Endometrial microvascular endothelial cells (primary cell): ENCODE measurements around the gene GRIN2B. TPM values are rescaled to one million over a fixed set of nuclear protein-coding genes. Genes with fewer than 3 reads are reported as not detected.

Experiments used
- in situ Hi-C: cut with HindIII; loops from 2 replicates; pipeline ENCODE4 v1.10.0; 2017; ENCODE audit warnings: low sequenced_read_pairs, low pct_unique_long_range_greater_than_20kb; ENCODE audit errors: inconsistent ontology term
- total RNA-seq: library from RNA; depleted of rRNA; stranded (reverse); fragments of >200 nt; gene quantifications from one replicate; pipeline ENCODE4 v1.2.3, GENCODE V29; 2015; ENCODE audit errors: inconsistent ontology term

GRIN2B gene
- total RNA-seq, 1 donor from 2014 or later = not detected

DNA sequence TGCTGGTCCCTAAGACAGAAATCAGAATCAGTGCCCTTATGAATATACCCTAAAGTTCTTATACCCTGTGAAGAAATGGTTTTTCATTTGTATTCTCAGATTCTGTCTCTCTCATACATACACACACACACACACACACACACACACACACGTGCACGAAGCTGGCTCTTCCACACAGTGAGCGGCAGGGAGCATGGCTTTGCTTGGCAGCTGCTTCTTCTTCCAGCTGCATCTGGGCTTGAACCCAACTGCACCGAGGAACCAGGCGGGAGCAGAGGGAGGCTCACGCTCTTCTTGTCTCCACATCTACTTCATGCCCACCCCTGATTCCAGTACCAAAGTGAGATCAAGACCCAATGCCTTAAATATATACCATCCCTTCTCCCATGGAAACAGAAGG lies 19.4 kb downstream of the GRIN2B start:
- in situ Hi-C loops = no loop called here

DNA sequence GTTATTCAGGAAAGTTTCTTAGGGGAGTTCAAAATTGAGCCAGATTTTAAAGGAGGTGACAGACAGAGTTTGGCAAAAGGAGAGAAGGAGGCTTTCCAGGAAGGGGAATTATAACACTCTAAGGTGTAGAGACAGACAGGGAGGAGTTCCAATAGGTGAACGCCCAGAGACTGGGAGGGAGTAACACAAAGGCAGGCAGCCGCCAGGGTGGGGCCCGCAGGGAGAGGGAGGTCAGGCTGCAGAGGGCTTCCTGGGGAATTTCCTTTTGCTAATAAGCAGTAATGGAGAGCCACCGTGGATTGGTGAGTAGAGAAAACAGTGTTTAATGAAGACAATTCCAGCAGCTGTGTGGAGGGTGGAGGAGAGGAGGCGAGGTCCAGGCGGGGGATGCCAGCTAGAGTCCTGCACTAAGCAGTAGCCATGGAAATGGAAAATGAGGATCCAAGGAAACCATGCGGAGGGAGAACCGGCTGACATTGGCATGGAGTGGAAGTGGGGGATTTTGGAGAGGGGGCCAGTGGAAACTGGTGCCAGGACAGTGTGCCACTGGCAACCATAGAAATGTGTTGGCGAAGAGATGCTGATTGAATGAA lies 22.2 kb downstream of the GRIN2B start:
- in situ Hi-C loops = no loop called here

DNA sequence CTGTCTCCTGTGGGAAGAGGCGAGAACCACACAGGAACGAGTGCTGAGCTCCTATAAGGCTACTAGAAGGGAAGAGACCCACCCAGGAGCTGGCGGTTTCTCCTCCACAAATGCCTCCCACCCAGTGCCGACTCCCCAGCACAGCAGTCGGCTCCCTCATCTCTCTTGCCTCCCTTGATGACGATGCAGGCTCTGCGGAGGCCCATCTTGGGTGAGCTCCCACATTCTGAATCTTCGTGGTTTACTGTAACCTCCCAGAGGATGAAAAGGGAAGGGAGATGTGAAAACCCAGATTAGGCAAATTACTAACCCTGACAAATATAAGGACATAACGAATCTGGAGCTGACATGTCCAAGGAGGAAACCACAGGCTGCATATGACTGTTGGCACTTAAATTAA lies 23.8 kb downstream of the GRIN2B start:
- in situ Hi-C loops = no loop called here

DNA sequence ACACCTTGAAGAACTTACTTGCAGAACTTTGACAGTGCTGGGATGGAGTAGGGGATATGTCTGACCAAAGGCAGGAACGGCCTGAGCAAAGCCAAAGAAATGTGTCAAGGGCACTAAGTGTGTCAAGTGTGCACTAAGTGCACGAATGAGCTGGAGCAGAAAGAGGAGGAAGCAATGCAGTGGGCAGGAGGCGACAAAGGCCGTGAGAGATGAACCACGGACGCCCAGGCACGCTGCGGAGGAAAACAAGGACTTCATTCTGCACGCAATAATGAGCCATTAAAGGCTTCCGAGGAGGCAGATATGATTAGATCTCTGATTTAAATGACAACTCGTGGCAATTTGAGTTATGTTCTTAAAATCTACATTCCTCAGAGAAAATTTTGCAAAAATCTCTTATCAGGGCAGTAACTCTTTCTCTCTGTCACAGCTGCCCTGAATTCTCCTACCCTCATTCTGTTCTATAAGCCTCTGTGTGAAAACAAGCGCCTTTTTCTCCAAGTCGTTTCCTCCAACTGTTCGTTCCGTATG lies 25.3 kb downstream of the GRIN2B start:
- in situ Hi-C loops = no loop called here

DNA sequence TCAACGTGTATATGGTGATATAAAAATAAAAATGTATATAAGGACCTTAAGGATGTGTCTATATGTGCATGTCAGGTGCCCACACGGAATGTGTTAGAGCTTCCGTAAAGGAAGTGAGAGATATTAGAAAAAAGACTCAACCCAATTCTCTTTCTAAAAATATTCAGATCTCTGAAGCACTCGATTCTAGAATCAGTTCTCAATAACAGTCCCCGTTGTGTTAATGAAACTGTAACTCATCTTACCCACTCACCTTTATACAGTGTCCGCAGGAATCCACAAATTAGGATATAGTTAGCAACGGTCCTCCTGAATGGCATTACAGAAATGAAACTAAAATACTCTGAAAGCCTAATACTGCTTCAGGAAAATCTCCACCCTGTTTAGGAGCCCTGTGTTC lies 29.3 kb downstream of the GRIN2B start:
- in situ Hi-C loops = no loop called here

DNA sequence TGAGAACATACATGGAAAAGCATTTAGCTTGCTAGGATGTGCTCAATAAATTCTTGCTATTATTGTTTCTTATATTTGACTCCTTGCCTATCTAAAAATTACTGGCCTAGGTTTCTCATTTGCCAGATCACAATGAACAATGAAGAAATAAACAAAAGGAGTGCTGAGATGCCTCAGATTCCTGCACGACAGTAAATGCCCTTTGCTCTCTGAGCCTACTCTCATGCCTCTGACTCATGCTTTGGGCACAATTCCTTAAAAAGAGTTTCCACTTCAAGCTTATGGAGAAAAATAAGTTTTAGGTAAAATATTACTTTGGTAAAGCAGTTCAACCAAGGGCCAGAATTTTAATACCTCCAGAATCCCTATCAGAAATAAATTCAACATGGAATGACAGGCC lies 30.9 kb downstream of the GRIN2B start:
- in situ Hi-C loops = no loop called here

DNA sequence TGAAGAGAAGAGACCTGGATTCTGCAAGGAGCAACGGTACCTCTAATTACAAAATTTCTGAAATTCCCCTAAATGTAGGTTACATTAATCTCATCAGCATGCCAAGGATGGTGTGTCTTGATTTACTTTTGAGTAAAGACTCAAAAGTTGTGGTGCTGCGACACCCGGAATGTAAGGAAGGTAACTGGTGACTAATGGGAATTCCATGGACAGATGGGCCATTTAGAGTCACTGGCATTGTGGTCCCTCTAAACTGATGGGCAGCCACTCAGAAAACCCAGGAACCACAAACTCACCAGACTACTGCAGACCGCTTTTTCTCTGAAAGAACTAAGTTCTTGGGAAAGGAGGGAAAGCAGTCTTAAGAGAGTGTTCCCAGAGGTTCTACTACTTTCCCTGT lies 32.8 kb downstream of the GRIN2B start:
- in situ Hi-C loops = no loop called here

GRCh38 chr12:13947276-13947946 lies 34.0 kb downstream of the GRIN2B start:
- in situ Hi-C loops = no loop called here

DNA sequence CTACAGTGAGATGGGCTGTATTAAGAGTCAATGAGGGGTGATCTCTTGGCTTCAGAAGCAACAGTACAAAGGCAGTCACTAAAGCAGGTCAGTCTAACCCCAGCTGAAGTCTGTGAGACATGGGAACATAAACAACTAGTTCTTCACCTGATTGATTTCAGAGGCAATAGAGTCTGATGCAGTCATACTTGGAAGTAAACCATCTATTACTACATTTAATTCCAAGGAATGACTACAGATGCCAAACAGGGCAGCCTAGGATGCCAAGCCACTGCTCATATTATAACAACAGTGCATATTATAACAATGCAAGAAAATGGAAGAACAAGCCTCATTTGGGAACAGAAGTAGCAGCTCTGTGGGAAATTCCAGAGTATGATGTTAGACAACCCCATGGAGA lies 35.8 kb downstream of the GRIN2B start:
- in situ Hi-C loops = no loop called here

GRCh38 chr12:13945236-13945635 lies 36.2 kb downstream of the GRIN2B start:
- in situ Hi-C loops = no loop called here

GRCh38 chr12:13942826-13943225 lies 38.6 kb downstream of the GRIN2B start:
- in situ Hi-C loops = no loop called here

DNA sequence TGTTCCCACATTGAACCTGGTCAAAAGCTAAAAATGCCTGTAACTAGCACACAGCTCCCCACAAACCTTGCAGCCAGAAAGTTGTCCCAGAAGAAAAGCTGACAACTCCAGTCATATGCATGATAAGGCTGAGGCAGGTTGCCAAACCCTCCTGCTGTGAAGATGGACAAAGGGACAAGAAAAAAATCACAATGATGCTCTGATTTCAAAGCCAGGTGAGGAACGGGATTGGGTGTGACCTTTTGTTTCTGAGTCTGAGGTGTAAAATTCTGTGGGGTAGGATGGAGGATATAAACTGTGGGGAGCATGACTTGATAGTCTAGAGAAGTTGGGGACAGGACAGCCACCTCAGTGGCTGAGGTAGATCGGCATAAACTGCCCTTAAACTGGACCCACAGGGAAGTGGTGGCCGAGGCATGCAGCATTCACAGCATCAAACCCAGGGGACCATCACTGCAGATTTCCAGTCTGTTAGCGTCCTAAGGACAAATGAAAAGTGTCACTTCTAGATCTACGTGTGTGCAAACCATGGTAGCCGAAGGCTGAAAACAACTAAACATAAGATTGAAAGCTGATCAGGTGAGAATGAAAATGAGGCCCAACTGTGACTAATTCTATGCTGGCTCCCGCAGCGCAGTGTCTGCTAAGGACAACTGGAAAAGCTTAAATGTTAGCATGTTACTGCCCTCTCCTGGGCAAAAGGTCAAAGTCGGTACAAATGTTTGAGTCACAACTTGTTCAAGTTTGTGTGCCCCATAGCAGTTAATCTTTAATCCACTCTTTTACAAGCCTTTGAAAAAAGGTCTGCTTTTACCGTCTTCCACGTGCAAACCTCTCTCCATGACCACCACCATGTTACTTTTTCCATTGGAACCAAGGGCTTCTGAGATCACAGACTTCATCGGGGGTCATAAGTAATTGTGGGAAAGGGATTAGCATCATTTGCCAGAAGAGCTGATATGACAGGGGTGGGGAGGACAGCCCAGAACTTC lies 39.8 kb downstream of the GRIN2B start:
- in situ Hi-C loops = no loop called here

DNA sequence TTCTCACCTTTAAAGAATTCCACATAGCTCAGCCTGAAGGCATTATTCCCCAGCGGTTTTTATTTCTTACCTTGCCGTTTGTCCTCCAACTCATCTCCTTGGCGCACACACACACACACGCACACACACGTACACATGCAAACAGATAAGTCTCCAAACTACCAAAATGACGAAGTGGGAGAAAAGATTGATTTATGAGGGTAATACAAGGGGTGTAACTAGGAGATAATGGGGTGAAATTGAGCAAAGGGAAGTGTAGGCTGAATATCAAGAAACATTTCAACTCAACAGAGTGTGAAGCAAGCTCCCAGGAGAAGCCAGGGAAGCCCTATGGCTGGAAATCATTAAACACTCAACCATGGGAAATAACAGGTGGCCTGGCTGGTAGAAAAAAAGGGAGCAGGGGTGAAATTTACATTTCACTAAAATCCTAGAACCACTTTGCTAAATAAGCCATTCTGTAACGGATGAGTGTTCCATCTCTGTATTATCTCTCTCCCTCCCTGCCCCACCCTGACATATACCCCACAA lies 41.0 kb downstream of the GRIN2B start:
- in situ Hi-C loops = no loop called here

GRCh38 chr12:13937735-13938134 lies 43.7 kb downstream of the GRIN2B start:
- in situ Hi-C loops = no loop called here

GRCh38 chr12:13935169-13935568 lies 46.2 kb downstream of the GRIN2B start:
- in situ Hi-C loops = no loop called here
